Thyroid gland (tissue), 4 donors: ENCODE results near the gene GPR162. TPM values are rescaled to one million over a fixed set of nuclear protein-coding genes. Genes with fewer than 3 reads are reported as not detected.
A peak's percentile ranks its signal among the peaks of the same experiment; 100 is the strongest.

ENCODE experiments used
- DNase-seq, 2 donors: peaks; one replicate each; pipeline ENCODE4 v3.0.0-alpha.2; 2019
- H3K27ac ChIP-seq, 3 donors: fragments of 200-600 bp; sonication (generic); 1 replicate in 2 of 3; 2 replicates in 1 of 3; pipeline ENCODE4 v1.5.1; 2016 to 2019; ENCODE audit warnings: mild to moderate bottlenecking in 1 of 3, moderate library complexity in 1 of 3
- H3K27me3 ChIP-seq: fragments of 200-600 bp; sonication (generic); one replicate; pipeline ENCODE4 v1.5.1; 2019
- H3K36me3 ChIP-seq, 2 donors: fragments of 200-600 bp; sonication (generic); one replicate each; pipeline ENCODE4 v1.5.1; 2016 to 2019
- H3K4me1 ChIP-seq, 2 donors: fragments of 200-600 bp; sonication (generic); one replicate each; pipeline ENCODE4 v1.5.1; 2017 to 2019
- H3K4me3 ChIP-seq, 3 donors: fragments of 200-600 bp; sonication (generic); replicated peaks in 1 of 3; 1 replicate in 2 of 3; 2 replicates in 1 of 3; pipeline ENCODE4 v1.5.1; 2016; ENCODE audit warnings: mild to moderate bottlenecking in 1 of 3
- H3K9me3 ChIP-seq: fragments of 200-600 bp; sonication (generic); one replicate; pipeline ENCODE4 v1.5.1; 2017
- POLR2A ChIP-seq, 2 donors: fragments of 450-650 bp; IDR thresholded peaks; one replicate each; pipeline ENCODE4 v1.6.1; 2017; ENCODE audit warnings: antibody characterized with exemption in 2 of 2, mild to moderate bottlenecking in 2 of 2, moderate library complexity in 1 of 2
- WGBS, 2 donors: methylation state at CpG; one replicate each; pipeline ENCODE4 v1.1.5; 2017; 5-methylcytosine and 5-hydroxymethylcytosine counted together
- intact Hi-C: fragments of 100-400 bp; cut with DNase I; formaldehyde crosslinking; loops from one replicate; pipeline ENCODE4 v1.15.1; 2023
- total RNA-seq, 4 donors: library from RNA; depleted of rRNA; stranded (reverse); fragments of >200 nt; gene quantifications; one replicate each; pipeline ENCODE4 v1.2.3, GENCODE V29; 2016
- TF ChIP-seq, protein P1 (sequence below), 6 experiments: fragments of 200-600 bp in 3 of 6; fragments of 450-650 bp in 3 of 6; sonication (generic) in 3 of 6; IDR thresholded peaks; one replicate each; pipeline ENCODE4 v1.5.1; 2016 to 2019; ENCODE audit warnings: antibody characterized with exemption in 6 of 6, mild to moderate bottlenecking in 2 of 6, inconsistent platforms in 1 of 6, moderate library complexity in 1 of 6

Gene GPR162
- total RNA-seq, 4 donors from 2014 or later, result 0.34 to 1.1 (median 0.56) TPM

- Histone ChIP-seq H3K9me3 (no peaks in the 10 kb centered on the region), H3K36me3 (no peaks in the 10 kb centered on the region), H3K27ac (peak overlapping the region in 1 of 3 donors; percentile 60), H3K27me3 (no peaks in the 10 kb centered on the region), H3K4me1 (peaks cover 6 to 7% of the 10 kb centered on the region in 2 donors), H3K4me3 (peak overlapping the region in 1 of 3 donors; percentile 31)
- DNase-seq, result peak; percentile 98 to 99
- intact Hi-C loops, result loop anchor here (2.0 to 5.0 kb wide), 2 partner anchors 24 to 162 kb away; no protein-coding TSS in a partner anchor
- 5 to 7% methylated on average over 31 to 32 of the region's 35 CpGs for WGBS, 2 donors
- TF ChIP-seq POLR2A (IDR thresholded peaks at IDR 0.05), result no peak
- TF ChIP-seq, protein P1, sequence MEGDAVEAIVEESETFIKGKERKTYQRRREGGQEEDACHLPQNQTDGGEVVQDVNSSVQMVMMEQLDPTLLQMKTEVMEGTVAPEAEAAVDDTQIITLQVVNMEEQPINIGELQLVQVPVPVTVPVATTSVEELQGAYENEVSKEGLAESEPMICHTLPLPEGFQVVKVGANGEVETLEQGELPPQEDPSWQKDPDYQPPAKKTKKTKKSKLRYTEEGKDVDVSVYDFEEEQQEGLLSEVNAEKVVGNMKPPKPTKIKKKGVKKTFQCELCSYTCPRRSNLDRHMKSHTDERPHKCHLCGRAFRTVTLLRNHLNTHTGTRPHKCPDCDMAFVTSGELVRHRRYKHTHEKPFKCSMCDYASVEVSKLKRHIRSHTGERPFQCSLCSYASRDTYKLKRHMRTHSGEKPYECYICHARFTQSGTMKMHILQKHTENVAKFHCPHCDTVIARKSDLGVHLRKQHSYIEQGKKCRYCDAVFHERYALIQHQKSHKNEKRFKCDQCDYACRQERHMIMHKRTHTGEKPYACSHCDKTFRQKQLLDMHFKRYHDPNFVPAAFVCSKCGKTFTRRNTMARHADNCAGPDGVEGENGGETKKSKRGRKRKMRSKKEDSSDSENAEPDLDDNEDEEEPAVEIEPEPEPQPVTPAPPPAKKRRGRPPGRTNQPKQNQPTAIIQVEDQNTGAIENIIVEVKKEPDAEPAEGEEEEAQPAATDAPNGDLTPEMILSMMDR (IDR thresholded peaks at IDR 0.05), result peak; percentile 69 to 99 (median 98)
Measured at GRCh38 chr12:6778574-6779550, 42.8 kb upstream of the GPR162 start.

DNA sequence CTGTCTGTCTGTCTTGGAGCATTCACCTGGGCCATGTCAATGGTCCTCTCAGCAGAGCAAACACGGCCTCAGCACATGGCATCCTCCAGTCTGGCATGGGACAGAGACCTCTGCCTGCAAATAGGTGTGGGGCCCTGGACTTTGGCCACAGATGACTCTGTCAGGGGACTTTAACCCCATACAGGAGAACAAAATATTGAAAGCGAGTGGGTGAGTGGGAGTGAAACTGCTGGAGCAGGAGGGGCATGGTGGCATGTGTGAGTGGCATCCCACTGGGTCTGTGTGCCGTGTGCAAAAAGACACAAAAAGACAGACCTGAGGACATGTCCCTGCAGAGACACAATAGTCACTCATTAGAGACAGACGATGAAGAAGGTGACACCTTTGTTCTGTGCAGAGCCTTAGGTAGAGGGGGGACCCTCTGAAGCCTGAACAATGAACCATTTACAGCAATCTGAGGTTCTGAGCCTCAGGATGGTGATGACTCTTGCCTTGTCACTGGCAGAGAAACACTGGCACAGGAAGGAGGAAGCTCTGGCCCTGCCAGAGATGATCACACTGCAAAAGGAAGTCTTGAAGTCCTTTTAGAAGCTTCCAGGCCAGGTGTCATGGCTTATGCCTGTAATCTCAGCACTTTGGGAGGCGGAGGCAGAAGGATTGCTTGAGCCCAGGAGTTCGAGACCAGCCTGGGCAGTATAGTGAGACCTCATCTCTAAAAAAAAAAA is 41.8 kb upstream of the GPR162 start:
- H3K9me3 ChIP-seq, result no peaks in the 10 kb centered on the region
- H3K4me1 ChIP-seq, result peaks cover 6 to 7% of the 10 kb centered on the region in 2 donors
- TF ChIP-seq, protein P1 (IDR thresholded peaks at IDR 0.05), result no peak
- TF ChIP-seq POLR2A (IDR thresholded peaks at IDR 0.05), result no peak
- no peak overlapping the region for H3K27ac ChIP-seq
- H3K4me3 ChIP-seq, result no peak overlapping the region
- H3K36me3 ChIP-seq, result no peaks in the 10 kb centered on the region
- 86% methylated on average over 6 of the region's 6 CpGs for WGBS, 2 donors
- DNase-seq, result no peak
- no peaks in the 10 kb centered on the region for H3K27me3 ChIP-seq
- intact Hi-C loops, result loop anchor here (2.0 to 5.0 kb wide), 3 partner anchors 25 to 163 kb away; no protein-coding TSS in a partner anchor

DNA sequence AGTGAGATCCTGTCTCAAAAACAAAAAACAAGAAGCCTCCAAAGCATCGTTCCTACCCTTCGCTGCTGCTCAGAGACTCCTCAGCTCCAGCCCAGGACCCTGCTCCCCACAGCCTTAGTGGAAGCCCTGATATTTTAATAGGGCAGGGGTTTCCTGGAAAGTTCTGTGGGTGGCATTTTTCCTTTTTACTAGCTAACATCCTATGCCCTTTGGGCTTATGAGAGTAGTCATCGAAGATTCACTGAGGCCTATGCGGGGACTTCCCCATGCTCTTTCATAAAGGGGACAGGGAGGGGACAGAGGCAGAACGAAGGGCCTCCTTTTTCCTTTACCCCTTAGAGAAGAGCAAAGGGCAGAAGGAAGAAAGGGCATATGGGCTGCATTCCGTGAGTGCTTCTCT is 41.0 kb upstream of the GPR162 start:
- Histone ChIP-seq H3K4me1 (peaks cover 6 to 7% of the 10 kb centered on the region in 2 donors), H3K27ac (no peak overlapping the region), H3K4me3 (no peak overlapping the region), H3K27me3 (no peaks in the 10 kb centered on the region), H3K36me3 (no peaks in the 10 kb centered on the region), H3K9me3 (no peaks in the 10 kb centered on the region)
- WGBS, 2 donors, result 86 to 93% methylated on average over 6 of the region's 6 CpGs
- TF ChIP-seq POLR2A (IDR thresholded peaks at IDR 0.05), result no peak
- TF ChIP-seq, protein P1 (IDR thresholded peaks at IDR 0.05), result no peak
- intact Hi-C loops, result loop anchor here (5.0 kb wide), 1 partner anchor 48 kb away; no protein-coding TSS in a partner anchor
- no peak for DNase-seq

DNA sequence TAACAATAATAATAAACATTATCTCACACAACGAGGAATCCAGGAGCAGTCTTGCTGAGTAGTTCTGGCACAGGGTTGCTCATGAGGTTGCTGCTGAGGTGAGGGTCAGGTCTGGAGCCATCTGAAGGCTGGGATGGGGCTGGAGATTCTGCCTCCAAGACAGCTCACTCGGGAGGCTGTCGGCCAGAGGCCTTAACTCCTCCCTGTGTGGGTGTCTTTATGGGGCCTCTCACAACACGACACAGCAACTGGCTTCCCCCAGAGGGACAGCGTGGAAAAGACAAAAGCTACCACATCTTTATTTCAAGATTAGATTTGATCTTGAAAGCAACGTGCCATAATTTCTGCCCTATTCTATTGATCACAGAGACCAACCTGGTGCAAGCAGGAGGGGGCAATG is 39.5 kb upstream of the GPR162 start:
- DNase-seq, result no peak
- Histone ChIP-seq H3K27ac (no peak overlapping the region), H3K4me3 (no peak overlapping the region), H3K36me3 (no peaks in the 10 kb centered on the region), H3K27me3 (no peaks in the 10 kb centered on the region), H3K9me3 (no peaks in the 10 kb centered on the region), H3K4me1 (peaks cover 6 to 7% of the 10 kb centered on the region in 2 donors)
- no peak for TF ChIP-seq POLR2A (IDR thresholded peaks at IDR 0.05)
- TF ChIP-seq, protein P1 (IDR thresholded peaks at IDR 0.05), result no peak
- 80 to 81% methylated on average over 6 of the region's 6 CpGs for WGBS, 2 donors
- intact Hi-C loops, result loop anchor here (5.0 kb wide), 1 partner anchor 50 kb away; no protein-coding TSS in a partner anchor
